Peyer's patch (tissue), 4 donors: Measurements from ENCODE around the gene MYOF.

Experiments
- CTCF ChIP-seq, 6 experiments: fragments of 450-650 bp in 4 of 6; fragments of 200-600 bp in 2 of 6; sonication (generic) in 1 of 6; IDR thresholded peaks; one replicate each; pipeline ENCODE4 v1.5.1; 2017 to 2019; ENCODE audit warnings: antibody characterized with exemption in 6 of 6, mild to moderate bottlenecking in 3 of 6, moderate library complexity in 1 of 6
- POLR2A ChIP-seq, 2 donors: fragments of 450-650 bp; IDR thresholded peaks; one replicate each; pipeline ENCODE4 v1.5.1; 2017; ENCODE audit warnings: antibody characterized with exemption in 2 of 2, mild to moderate bottlenecking in 2 of 2, moderate library complexity in 2 of 2

GRCh38 chr10:93462371-93462770 is 19.8 kb downstream of the MYOF start:
- TF ChIP-seq CTCF (IDR thresholded peaks at IDR 0.05): no peak
- no peak for TF ChIP-seq POLR2A (IDR thresholded peaks at IDR 0.05)
